Measurements from ENCODE around the gene TMEM273. TPM values are rescaled to one million over a fixed set of nuclear protein-coding genes. Genes with fewer than 3 reads are reported as not detected.

The TMEM273 gene
- total and polyA plus RNA-seq, 10 of the 15 experiments (the other 5 are each of a cell fraction or from before 2014, with no cell fraction given) = 10.3 to 46.3 (median 26.4) TPM

DNA sequence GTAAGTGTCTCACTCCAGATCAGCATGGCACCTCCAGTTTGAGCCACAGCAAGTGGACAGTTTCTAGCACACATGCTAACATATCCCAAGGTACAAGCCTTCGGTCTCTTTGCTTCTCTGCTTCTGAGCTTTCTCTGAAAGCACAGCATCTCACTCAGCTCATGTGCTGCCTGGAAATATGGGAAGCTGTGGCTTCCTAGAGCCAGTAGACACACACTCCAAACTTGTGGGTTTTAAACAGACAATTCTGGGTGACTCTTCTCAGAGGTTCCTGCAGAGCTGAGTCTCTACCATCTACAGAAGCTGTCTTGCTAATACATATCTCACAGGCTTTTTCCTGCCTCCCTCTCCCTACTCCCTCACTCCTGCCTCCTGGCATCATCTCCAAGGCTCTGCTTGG lies 23.9 kb upstream of the TMEM273 start:
- no TSS peak for BruUV-seq (replicated peaks)
- WGBS (ENCODE audit: insufficient coverage, insufficient replicate concordance, low lambda C conversion rate, missing lambda C conversion rate) = 53% methylated on average over 1 of the region's 1 CpG
- POLR2A ChIA-PET = no interaction called here
- H3K4me3 ChIP-seq = no peak overlapping the region
- H3K9me3 ChIP-seq (replicated peaks; ENCODE audit: control insufficient read depth, insufficient read depth, low read length) = no peaks in the 10 kb centered on the region
- SMC1A ChIA-PET (ENCODE audit: uncharacterized antibody, unreplicated experiment) = no interaction called here
- CTCF ChIA-PET = no interaction called here
- H3K4me1 ChIP-seq (ENCODE audit: control insufficient read depth, insufficient read depth, low read length) = no peaks in the 10 kb centered on the region
- H3K9ac ChIP-seq (ENCODE audit: control insufficient read depth, insufficient read depth, low read length) = no peak overlapping the region
- no peak overlapping the region for H2AFZ ChIP-seq (ENCODE audit: control insufficient read depth, low read depth, low read length)
- no peak for DNase-seq (ENCODE audit: low read depth, low spot score)
- no peak for FAIRE-seq
- intact Hi-C loops (cut with micrococcal nuclease; ENCODE audit: unreplicated experiment) (no loop called here), in situ Hi-C loops (cut with MboI) (no loop called here)
- no peaks in the 10 kb centered on the region for H3K36me3 ChIP-seq (ENCODE audit: control insufficient read depth in 2 of 2, insufficient read depth in 2 of 2, low read length in 1 of 2)
- H3K79me2 ChIP-seq (ENCODE audit: control insufficient read depth, insufficient read depth, low read length) = no peaks in the 10 kb centered on the region
- H3K27ac ChIP-seq (ENCODE audit: control insufficient read depth, insufficient read depth) = no peak overlapping the region
- H3K4me2 ChIP-seq (ENCODE audit: control insufficient read depth, insufficient read depth) = no peak overlapping the region
- RAD21 ChIA-PET (ENCODE audit: unreplicated experiment) = no interaction called here
- 0 out of 4 replicates have a peak, but pooled peaks cover 0 to 2% of the 10 kb centered on the region in 2 experiments for H3K27me3 ChIP-seq (replicated peaks in 1 of 2; ENCODE audit: control insufficient read depth in 2 of 2, insufficient read depth in 2 of 2, low read length in 1 of 2)
- no peaks in the 10 kb centered on the region for H4K20me1 ChIP-seq (ENCODE audit: control insufficient read depth, insufficient read depth)
- TF ChIP-seq, protein P1, sequence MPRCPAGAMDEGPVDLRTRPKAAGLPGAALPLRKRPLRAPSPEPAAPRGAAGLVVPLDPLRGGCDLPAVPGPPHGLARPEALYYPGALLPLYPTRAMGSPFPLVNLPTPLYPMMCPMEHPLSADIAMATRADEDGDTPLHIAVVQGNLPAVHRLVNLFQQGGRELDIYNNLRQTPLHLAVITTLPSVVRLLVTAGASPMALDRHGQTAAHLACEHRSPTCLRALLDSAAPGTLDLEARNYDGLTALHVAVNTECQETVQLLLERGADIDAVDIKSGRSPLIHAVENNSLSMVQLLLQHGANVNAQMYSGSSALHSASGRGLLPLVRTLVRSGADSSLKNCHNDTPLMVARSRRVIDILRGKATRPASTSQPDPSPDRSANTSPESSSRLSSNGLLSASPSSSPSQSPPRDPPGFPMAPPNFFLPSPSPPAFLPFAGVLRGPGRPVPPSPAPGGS (IDR thresholded peaks at IDR 0.05; ENCODE audit: borderline replicate concordance, insufficient read depth, low read depth, low read length, poor library complexity, severe bottlenecking) = no peak
- TF ChIP-seq ATF7 (IDR thresholded peaks at IDR 0.05; ENCODE audit: low read depth) (no peak), EGR1 (IDR thresholded peaks at IDR 0.05; ENCODE audit: borderline replicate concordance in 1 of 2, low read depth in 2 of 2, low read length in 2 of 2) (no peak), PAX5 (IDR thresholded peaks at IDR 0.05; ENCODE audit: borderline replicate concordance, low read depth, low read length) (no peak), IRF4 (IDR thresholded peaks at IDR 0.05; ENCODE audit: low read depth, low read length) (no peak), MTA2 (IDR thresholded peaks at IDR 0.05; ENCODE audit: low read depth) (no peak), SMC3 (IDR thresholded peaks at IDR 0.05; ENCODE audit: borderline replicate concordance, low read length) (no peak), EED (IDR thresholded peaks at IDR 0.05; ENCODE audit: low read depth) (no peak), MYC (IDR thresholded peaks at IDR 0.05; ENCODE audit: insufficient read depth, insufficient read length, insufficient replicate concordance, low read length, severe bottlenecking) (no peak), CBX3 (IDR thresholded peaks at IDR 0.05; ENCODE audit: borderline replicate concordance, low read depth) (no peak), BRCA1 (IDR thresholded peaks at IDR 0.05; ENCODE audit: low read depth, low read length) (no peak), TBL1XR1 (IDR thresholded peaks at IDR 0.05; ENCODE audit: low read depth, low read length) (no peak)
- ATAC-seq = no peak

Measured in GM12878 (cell line).